NCI-H128 (cell line): ENCODE data around the gene DAD1.
A peak's percentile ranks its signal among the peaks of the same experiment; 100 is the strongest.
"Not testable (repeated sequence)": the region's sequence is repeated elsewhere in the genome, so short reads cannot be mapped to it uniquely, and the experiment has no call there.

ENCODE experiments used
- DNase-seq: peaks from one replicate; lab custom pipeline; 2025; ENCODE audit not compliant: unreplicated experiment; lab: John Stamatoyannopoulos, UW

Gene DAD1

DNA sequence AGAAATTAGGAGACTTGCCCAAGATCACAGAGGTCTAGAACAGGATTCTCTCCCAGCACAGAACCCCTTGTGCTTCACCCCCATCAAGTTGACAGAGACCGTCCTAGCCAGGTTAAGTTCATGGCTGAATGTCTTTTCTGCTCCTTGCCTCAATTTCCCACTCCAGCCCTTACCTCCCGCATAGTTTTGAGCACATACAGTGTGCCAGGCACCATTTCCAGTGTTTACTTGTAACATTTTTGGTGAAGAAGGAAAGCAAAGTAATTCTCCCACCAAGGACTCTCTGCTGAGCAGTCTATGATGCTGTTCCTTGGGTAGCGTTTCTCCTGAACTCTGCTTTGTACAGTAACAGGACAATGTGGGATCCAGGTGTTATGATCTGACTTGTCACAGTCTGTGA is 10.3 kb upstream of the DAD1 start:
- no peak for DNase-seq

DNA sequence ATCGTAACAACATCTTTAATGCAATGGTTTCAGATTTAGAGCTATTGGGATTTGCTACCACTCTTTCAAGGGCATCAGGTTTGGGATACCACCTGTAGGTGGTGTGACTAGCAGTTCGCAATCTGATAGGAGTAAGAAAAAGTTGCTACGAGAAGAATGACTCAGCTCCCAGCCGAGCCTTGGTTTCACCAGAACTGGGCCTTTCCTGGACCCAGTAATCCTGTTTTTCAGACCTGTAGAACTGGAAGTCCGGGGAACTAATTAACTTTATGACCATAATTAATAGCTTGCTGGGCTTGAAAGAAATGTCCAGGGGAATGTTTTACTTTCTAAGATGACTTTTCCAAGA is 9.8 kb upstream of the DAD1 start:
- DNase-seq, result no peak

DNA sequence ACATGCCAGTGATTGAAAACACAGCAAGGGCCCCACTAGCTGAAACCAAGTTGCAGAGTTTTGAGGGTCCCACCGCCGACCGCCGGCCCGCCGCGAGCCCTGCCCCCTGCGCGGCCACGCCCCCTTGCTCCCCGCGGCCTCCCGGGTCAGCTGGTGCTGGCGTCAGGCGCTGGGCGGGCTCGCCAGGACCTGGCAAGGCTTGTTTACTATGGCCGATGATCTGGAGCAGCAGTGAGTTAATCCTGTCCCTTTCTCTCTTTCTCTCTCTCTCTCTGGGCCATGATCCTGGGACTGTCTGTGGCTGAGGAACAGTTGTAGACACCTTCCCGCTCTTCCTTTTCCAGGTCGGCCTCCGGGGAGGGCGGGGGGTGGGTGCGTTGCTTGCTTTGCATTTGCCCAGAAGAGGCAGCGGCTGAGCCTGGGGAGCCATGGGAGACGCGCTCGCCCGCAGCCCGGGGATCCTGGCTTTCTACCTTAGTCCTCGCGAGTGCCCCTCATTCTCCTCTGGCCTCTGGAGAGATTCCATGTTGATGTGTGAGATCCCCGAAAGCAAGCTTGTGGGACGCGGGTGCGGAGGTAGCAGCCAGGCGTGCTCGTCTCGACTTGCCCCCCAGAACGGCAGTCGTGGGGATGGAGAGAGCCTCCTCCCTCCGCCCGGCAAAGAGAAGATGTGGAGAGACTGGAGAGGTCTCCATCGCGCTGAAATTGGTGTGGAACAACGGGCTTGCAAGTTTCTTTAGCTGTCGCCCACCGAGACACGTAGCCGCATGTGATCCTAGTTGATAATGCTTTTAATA is 9.3 kb upstream of the DAD1 start, which contains the start of gene ABHD4:
ABHD4 (plus strand) TSS at position 202 of the 797 bp plus-strand sequence; CDS start at position 209, 7 bp downstream.
- peak; percentile 23 for DNase-seq

DNA sequence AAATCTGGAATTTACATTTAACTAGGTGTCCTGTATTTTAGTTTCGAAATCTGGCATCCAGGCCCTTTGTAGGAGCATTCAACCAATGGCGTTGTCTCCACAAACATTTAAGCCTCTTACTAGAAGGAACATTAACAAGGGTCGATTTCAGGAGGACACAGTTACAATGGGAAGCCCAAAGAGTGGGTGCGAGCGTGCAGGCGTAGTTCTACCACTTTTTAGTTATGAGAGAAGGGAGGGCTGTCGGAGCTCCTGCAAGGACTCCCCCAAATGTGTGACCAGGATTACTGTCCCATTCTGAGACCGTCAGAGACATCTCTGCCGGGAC is 8.7 kb upstream of the DAD1 start:
- DNase-seq, result no peak

DNA sequence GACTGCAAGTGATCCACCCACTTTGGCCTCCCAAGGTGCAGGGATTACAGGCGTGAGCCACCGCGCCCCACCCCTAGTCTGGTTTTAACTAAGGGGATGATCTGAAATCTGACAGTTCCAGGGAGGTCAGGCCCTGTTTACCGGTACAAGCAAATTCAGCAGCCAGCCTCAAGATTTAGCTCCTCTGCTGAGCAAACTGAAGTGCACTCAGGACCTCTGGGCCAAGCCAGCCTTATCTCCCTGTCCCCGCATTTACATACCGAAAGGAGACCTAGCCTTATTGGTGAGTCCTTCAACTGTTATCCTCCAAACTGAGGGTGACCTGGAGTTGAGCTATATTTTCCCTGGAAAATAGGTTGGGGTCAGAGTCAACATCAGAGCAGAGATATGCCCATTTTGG is 8.2 kb upstream of the DAD1 start:
- DNase-seq, result no peak

DNA sequence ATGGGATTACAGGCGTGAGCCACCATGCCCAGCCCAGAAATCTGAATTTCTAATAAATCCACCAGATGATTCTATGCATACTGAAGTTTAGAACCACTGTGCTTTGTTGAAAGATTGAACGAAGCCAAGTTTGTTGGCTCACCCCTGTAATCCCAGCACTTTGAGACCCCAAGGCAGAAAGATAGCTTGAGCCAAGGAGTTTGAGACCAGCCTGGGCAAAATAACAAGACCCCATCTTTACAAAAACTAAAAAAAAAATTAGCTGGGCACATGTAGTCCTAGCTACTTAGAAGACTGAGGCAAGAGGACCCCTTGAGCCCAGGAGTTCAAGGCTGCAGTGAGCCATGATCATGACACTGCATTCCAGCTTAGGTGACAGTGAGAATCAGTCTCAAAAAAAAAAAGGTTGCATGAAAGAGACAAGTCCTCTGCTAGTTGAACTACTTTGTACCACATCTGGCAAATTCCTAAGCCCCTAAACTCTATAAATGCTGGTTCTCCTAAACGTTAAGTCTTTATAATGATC is 7.4 kb upstream of the DAD1 start:
- DNase-seq, result no peak

DNA sequence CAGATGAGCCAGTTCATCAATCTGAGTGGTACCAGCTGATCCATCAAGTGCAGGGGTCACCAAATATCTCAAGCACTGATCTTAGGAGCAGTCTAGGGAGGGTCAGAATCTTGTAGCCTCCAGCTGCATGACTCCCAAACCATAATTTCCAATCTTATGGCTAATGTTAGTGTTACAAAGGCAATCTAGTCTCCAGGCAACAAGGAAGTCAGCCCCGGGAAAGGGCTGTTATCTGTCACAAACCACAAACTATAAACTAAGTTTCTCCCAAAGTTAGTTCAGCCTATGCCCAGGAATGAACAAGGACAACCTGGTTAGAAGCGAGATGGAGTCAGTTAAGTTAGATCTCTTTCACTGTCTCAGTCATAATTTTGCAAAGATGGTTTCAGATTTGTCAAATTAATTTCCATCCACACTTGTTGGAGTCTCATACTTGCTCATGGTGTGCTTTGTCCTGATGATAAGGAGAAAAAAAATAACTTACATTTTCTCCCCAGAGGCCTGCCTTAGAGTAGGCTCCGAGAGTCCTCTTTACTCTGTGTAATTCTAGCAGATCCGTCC is 5.2 kb upstream of the DAD1 start:
- DNase-seq, result no peak

DNA sequence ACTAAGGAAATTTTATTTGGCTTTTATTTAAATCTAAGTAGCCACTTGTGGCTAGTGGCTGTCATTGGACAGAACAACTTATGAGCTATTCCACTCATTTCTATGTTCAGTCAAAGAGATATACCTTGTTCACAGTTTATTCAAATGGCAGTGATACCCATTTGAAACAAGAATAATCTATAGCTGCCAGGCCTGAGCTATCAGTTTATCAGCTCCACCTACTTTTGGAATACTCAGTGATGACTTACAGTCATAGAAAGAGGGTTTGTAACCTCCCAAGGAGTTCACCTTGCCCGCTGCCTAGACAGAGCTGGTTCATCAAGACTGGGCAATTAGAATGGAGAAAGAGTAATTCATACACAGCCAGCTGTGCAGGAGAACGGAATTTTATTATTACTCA is 4.6 kb upstream of the DAD1 start:
- DNase-seq, result no peak

DNA sequence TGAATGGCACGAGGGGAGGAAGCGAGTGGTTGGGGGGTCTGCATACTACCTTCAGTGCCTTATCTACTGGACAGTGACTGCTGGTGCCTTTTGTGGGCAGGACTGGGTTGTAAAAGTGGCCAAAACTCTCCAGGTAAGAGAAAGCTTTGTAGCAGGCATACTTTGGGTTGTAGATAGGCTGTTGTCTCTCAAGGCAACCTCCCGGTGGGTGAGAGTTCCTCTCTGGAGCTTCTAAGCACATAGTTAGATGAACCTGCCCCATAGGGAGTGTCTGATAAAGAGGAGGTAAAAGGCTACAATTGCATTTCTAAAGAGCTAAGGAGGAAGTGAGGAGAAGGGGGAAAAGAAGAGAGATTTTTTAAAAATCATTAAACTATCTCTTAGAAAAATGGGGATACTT is 4.2 kb upstream of the DAD1 start:
- no peak for DNase-seq

DNA sequence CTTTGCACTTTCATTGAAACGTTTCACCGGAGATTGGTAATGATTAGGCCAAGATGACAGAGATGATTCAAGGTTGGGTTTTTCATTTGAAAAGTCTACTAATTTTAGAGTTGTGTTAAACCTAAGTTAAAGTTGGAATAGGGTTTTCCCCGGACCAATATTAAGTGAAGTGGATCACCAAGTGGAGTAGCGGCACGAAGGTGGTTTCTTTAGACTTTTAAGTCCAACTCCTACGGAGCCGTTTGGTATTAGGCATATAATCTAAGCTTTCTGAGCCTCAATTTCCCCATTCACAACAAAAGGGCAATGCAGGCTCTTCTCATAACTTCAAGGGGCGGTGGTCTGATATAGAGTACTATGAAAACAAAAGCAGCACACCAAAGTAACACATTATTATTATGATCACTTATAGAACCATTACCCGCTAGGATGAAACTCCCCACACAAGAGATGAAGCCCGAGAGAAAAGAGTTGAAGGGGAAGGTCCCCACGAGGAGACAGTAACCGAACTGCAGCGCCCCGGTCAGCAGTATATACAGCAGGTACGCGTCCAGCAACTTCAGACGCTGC is 413 bp downstream of the DAD1 start:
- DNase-seq, result no peak

DNA sequence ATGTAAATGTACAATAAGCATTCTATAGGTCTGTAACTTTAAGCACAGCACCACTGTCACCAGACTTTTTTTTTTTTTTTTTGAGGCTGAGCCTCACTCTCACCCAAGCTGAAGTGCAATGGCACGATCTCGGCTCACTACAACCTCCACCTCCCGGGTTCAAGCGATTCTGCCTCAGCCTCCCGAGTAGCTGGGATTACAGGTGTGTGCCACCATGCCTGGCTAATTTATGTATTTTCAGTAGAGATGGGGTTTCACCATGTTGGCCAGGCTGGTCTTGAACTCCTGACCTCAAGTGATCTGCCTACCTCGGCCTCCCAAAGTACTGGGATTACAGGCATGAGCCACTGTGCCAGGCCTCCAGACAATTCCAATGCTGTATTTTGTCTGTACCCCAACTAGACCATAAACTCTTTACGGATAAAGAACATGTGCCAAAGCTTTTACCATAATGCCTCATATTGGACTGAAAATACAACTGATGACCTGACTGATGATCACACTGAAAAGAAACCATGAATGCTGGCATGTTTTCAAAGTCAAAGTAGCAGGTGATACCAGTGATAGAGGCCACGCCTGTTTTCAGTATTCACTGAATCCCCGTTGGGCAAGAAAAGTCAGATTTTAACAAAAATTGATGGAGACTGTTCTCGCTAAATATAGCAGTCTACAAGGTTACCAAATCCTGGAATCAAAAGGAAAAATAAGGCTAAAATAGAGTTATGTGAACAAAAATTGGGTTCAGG is 1.2 kb downstream of the DAD1 start:
- not testable (repeated sequence) for DNase-seq

DNA sequence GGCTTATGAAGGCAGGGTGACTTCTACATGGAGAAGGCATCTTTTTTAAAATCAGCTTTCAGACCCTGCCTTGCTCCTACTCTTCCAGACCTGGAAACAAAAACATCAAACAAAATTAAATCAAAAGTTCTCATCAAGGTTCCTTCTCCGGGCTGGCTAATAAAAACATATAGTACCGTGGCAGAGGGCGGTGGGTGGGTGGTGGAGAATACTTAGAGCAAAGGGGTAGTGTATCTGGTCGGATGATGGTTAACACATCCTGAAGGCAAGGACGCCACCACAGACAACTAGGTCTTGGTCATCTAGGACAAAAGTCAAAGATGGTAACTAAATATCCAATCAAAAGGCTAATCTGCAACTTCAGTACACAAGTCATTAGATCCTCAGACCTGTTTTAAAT is 1.8 kb downstream of the DAD1 start:
- no peak for DNase-seq

DNA sequence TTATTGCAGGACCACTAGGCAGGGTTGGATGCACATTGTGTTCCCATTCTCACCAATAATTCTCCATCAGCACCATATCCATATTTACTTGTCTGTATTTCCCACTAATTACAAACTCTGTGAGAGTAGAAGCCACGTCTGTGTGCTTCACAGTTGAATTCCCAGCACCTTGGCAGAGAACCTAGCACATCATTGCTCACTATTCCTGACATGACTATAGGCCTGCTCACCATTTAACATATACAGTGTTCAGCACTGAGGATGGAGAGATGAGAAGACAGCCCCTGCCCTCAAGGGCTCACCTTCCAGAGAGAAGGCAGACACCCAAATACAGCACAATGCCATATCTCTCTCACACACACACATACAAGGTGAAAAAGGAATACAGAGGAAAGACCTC is 5.0 kb downstream of the DAD1 start:
- no peak for DNase-seq

DNA sequence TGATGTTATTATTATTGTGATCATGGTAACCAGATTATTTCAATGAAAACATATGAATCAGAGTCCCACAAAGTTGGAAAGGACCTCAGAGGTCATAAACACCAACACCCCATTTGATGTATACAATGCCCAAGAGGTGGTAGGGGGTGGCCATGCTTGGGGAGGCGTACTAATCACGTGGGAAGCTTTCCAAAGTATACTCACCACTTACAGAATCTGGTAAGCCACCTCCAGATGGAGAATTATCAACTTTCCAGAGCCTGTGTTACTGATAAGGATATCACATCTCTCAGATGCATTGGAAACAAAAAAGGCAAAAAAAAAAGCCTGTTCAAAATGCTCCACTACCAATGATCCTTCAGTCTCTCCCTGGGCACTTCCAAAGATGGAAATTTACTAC is 8.4 kb downstream of the DAD1 start:
- no peak for DNase-seq

DNA sequence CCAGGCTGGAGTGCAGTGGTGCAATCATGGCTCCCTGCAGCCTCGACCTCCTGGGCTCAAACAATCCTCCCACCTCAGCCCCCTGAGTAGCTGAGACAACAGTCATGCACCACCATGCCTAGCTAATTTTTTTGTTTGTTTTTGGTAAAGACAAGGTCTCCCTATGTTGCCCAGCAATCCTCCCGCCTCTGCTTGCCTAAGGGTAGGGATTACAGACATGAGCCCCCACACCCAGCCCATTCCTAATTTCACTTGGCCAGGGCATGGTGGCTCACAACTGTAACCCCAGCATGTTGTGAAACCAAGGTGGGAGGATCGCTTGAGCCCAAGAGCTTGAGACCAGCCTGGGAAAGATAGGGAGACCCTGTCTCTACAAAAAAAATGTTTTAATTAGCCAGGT is 9.1 kb downstream of the DAD1 start:
- DNase-seq, result no peak

DNA sequence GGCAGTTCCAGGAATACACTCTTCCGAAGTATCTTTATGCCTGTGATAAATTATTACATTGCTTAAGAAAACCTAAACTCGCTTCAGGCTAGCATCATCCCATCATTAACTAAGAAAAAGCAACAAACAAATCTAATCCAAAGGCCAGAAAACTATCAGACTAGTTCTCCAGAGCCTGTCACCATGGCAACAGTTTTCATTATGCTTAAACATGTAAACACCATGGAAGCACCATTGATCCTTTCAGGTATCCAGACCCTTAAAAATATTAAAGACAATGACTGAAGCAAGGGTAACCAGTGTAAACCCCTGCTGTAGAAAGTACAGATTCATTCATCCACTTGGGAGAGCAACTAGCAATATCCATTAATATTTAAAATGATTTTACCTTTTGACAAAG is 9.8 kb downstream of the DAD1 start:
- DNase-seq, result no peak

DNA sequence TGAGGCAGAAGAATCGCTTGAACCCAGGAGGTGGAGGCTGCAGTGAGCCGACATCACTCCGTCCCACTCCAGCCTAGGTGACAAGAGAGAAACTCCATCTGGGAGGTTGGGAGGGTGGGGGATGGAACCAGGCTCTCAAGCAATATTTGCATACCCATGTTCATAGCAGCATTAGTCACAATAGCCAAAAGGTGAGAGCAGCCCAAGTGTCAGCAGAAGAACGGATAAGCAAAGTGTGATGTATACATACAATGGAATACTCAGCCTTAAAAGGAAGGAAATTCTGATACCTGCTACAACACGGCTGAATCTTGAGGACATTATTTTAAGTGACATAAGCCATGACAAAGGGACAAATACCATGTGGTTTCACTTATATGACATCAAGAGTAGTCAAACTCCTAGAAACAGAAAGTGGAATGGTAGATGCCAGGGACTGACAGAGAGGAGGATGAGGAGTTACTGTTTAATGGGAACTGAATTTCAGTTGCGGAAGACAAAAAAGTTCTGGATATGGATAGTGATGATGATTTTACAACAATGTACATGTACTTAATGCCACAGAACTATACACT is 11.6 kb downstream of the DAD1 start:
- DNase-seq, result no peak

DNA sequence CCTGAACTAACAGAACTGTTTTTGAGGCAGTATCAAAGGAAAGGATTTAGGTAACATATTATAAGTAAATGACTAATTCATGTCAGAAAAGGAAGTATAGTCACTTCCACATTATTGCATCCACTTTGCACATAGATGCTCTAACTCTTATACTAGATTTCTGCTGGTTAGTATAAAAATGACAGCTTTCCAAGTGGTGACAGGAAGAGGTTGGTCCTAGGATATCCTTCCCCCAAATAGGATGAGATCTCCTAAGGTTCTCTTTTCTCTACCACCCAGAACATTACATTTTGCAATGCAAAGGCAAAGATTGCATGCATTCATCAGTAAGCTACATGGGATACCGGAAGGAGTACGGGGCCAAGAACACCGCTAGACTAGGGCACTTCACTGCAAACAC is 15.2 kb downstream of the DAD1 start:
- DNase-seq, result no peak

DNA sequence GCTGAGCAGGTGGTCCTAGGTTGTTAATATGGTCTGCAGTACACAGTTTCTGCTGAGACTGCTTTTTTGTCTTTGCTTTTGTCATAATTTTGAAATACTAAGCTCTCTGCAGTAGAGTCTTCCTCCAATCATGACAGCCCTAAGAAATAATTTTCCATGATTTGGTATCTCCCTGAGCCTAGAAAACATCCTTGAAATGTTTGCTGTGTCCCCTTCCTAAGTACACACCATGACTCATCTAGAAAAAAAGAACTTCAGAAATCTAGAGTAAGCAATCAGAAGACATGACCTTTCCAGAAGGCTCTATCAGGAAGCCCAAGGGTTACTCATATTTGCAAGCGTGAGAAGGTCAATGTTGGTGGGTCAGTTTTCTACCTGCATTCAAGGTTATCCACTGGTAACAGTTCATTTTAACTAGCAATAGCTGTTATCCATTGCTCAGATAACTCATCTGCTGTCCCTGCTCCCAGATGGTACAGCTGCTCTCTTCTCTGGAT is 16.4 kb downstream of the DAD1 start:
- no peak for DNase-seq

DNA sequence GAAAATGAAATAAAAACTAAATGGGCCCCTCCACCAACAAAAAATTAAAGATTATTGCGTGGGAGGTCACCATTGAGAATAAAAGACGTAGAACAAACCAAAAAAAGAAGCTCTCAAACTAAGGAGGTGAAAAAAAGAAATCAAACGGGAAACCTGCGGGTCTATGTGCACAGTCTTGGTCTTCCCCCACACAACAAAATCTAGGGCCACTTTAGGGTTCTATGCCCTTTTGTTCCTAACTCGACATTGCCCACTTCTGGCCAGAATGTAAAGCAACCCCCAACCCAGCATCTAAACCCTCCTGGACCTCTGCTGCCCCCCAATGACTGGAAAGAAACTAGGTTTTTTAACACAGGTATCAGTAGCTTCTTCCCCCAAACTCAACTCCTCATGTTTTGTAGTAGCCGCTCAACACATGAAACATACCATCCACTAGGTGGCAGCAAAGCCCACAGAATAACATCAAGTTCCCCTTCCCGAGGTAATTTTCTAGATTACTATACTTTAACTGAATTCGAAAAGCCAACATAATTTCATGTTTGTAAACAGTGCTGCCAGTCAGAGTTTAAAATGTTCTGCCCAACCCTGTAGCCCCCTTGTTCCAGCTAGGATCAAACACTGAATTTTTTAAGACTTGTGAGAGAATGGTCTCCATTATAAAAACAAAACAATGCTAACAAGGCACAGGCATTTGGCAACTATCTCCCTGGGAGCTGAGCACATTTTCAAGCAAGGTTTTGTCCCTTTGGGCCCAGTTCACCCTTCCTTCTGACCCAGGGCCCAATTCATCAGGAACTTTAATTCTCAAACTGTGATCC is 18.7 kb downstream of the DAD1 start:
- DNase-seq, result peak; percentile 48

DNA sequence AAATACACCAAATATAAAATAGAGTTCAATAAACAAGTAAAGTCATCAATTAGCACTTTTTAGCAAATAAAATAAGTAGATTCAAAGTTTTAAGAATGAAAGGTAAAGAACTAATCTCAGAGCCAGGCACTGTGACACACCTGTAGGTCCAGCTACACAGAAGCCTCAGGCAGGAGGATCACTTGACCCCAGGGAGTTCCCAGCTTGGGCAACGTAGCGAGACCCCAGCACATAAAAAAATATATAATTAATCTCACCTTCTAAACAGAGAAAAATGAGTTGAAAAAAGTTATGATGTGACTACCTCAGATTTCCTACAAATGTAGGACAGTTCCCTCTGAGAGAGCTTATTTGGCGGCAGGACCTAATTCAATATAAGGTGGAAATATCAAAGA is 19.3 kb downstream of the DAD1 start:
- no peak for DNase-seq
